ENCODE measurements around the gene DPEP3.

The DPEP3 gene

DNA sequence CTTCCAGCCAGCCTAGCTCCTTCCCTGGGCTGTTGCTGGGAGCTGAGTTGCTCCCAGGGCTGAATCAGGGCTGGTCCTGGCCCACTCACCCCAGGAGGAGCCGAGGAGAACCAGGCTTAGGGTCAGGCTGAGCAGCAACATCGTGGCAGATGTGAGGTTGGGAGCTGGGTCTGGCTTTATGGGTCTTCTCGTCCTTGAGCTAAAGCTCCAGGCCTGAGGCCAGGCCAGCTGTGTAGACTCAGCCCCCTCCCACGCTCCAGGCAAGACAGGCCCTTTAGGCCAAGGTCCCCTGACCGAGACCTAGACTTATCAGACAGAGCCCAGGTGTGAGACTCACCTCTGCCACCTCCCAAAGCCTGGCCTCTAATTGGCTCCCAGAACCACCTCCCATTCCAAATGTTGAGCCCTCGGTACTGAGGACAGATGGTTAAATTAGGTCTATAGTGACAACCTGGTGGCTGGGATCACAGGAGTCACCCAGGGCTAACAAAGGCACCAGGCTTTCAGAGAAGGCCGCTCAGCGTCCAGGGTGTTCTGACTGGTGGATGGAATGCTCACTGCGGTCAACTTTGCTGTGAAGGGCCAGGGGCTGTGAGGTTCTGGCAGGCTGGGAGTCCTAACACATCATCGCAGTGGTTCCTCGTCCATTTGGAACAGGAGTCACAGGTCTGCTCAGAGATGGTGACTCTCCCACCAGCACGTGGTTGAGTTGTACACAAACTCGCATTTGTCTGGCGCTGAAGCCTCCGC lies 48.4 kb downstream of the DPEP3 start, which contains the start of gene CTRL:
CTRL (minus strand) TSS at position 151 of the 750 bp plus-strand sequence; CDS start at position 141, 10 bp downstream.
- DNase-seq (ENCODE audit: low read depth in 2 of 2) = no peak

DNA sequence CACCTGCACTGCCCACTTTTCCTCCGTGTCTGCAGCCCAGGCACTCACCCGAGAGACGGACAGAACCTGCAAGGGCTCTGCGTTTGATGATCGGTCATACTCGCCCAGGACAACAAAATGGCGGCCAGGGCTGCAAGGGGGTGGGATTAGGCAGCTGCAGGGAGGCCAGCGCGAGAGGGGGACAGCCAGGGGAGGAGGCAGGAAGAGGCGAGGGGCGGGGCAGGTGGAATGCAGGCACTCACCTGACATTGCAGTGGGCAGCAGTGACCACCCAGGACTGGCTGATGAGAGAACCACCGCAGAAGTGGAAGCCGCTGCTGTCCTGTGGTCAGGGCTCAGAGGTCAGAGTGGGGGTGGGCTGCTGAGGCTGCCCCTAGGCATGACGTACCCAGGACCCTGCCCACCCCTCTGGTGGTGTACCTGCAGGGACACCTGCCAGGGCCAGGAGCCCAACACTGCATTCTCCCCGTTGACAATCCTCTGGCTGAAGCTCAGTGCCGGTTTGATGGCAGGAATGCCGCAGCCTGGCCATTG lies 49.6 kb downstream of the DPEP3 start:
- DNase-seq (ENCODE audit: low read depth in 2 of 2) = no peak

DNA sequence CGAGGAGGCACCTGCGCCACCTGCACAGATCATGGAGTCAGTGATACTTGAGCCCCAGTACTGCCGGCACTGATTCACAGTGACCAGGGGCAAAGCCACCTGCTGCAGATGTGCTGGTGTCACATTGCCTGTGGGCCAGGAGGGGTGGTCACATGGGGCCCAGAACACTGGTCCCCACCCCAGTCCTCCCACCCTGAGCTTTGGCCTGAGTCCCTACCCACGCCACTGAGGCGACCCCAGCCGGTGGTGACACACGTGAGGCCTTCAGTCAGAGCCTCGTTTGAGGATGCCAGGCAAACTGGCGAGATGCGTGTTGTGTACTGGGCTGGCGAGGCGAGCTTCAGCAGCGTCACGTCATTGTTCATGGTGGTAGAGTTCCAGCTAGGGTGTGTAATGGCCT lies 50.1 kb downstream of the DPEP3 start:
- DNase-seq (ENCODE audit: low read depth in 2 of 2) = no peak

DNA sequence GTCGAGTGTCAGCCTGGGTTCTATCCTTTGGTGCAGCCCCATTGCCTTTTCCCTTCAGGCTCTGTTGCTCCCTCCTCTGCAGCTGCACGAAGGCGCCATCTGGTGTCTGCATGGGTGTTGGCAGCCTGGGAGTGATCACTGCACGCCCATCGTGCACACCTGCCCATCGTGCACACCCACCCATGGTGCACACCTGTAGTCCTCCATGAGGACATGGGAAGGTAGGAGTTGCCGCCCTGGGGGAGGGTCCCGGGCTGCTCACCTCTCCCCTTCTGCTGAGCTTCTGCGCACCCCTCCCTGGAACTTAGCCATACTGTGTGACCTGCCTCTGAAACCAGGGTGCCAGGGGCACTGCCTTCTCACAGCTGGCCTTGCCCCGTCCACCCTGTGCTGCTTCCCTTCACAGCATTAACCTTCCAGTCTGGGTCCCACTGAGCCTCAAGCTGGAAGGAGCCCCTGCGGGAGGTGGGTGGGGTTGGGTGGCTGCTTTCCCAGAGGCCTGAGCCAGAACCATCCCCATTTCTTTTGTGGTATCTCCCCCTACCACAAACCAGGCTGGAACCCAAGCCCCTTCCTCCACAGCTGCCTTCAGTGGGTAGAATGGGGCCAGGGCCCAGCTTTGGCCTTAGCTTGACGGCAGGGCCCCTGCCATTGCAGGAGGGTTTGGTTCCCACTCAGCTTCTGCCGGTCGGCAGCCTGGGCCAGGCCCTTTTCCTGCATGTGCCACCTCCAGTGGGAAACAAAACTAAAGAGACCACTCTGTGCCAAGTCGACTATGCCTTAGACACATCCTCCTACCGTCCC lies 51.5 kb downstream of the DPEP3 start:
- DNase-seq (ENCODE audit: low read depth in 2 of 2) = peak; percentile 59 to 69

DNA sequence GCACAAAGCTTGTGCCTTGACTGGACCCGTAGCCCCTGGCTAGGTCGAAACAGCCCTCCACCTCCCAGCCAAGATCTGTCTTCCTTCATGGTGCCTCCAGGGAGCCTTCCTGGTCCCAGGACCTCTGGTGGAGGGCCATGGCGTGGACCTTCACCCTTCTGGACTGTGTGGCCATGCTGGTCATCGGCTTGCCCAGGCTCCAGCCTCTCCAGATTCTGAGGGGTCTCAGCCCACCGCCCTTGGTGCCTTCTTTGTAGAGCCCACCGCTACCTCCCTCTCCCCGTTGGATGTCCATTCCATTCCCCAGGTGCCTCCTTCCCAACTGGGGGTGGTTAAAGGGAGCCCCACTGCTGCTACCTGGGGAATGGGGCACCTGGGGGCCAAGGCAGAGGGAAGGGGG lies 52.2 kb downstream of the DPEP3 start:
- DNase-seq (ENCODE audit: low read depth in 2 of 2) = no peak

DNA sequence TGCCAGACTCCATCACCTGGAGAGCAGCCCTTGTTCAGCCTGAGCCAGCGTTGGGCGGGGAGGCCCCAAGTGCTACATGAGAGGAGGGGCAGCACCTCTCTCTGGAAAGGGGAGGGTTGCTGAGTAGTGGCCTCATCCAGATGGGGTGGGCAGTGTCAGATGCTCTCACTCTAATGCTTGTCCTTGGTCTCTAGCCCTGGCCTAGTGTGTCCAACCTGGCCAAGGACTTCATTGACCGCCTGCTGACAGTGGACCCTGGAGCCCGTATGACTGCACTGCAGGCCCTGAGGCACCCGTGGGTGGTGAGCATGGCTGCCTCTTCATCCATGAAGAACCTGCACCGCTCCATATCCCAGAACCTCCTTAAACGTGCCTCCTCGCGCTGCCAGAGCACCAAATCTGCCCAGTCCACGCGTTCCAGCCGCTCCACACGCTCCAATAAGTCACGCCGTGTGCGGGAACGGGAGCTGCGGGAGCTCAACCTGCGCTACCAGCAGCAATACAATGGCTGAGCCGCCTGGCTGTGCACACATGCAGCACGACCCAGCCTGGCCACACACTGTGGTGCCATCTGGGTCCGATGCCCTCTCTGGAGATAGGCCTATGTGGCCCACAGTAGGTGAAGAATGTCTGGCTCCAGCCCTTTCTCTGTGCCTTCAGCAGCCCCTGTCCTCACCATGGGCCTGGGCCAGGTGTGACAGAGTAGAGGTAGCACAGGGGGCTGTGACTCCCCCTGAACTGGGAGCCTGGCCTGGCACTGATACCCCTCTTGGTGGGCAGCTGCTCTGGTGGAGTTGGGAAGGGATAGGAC lies 53.0 kb downstream of the DPEP3 start:
- no peak for DNase-seq (ENCODE audit: low read depth in 2 of 2)

DNA sequence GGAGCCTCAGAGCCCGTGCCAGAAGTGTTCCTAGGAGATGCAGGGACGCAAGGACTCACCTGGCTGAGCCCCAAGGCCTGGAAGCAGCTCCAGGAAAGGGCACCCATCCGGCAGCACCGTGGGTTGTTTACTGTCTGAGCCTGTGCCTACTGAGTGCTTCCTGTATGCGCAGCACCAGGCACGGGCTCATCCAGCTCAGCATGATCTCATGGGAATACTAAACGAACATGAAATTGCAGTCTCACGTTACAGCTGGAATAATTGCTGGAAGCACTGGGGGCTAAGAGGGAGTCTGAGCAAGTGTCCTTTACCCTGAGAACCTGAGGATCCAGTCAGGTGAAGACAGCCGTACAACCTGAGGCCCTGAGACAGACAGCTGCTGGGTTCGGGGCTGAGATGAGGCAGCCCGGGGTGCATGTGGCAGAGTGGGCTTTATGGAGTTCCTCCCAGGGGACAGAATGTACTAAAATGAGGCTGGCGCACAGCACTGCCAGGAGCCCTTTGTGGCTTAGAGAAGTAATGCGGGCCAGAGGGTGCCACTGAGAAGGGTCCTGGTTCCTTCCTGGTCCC lies 54.0 kb downstream of the DPEP3 start:
- DNase-seq (ENCODE audit: low read depth in 2 of 2) = no peak
